ENCODE data around the gene ERMAP. TPM values are rescaled to one million over a fixed set of nuclear protein-coding genes. Genes with fewer than 3 reads are reported as not detected.

The ERMAP gene
- polyA plus RNA-seq, 2 donors: 5.1 to 5.8 TPM

DNA sequence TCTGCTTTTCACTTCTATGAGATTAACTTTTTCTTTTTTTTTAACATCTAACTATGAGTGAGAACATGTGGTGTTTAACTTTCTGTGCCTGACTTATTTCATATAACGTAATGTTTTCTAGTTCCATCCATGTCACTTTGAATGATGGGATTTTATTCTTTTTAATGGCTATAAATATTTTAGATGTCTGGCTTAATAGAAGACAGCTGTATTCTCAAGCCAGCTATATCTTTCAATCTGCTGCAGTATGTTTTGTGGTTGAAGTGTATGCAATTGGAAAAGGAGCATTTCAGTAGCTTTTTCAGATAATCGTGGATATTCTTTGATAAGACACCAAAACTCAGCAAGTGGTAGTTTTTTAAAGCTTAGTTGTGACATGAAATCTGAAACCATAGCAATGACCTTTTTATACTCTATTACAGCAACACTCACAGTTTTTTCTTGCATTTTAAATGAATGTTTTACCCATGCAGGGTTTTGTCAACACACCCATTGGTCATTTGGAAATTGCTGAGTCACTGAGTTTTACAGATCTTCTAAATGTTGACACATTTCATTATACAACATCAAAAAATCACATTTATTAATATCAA is 6.0 kb downstream of the ERMAP start:
- no peak overlapping the region for H3K27ac ChIP-seq (ENCODE audit: low read depth in 2 of 2, low read length in 1 of 2)
- 46 to 49% methylated on average over 2 of the region's 2 CpGs for WGBS, 2 donors
- no peaks in the 10 kb centered on the region for H3K4me1 ChIP-seq (ENCODE audit: control insufficient read depth in 2 of 2, insufficient read depth in 2 of 2, low read length in 1 of 2)
- no peaks in the 10 kb centered on the region for H3K27me3 ChIP-seq (ENCODE audit: control insufficient read depth in 1 of 2, insufficient read depth in 2 of 2, low read length in 2 of 2)
- no peaks in the 10 kb centered on the region for H3K9me3 ChIP-seq (ENCODE audit: control insufficient read depth in 2 of 2, insufficient read depth in 1 of 2, low read depth in 1 of 2, low read length in 1 of 2)
- H3K4me3 ChIP-seq (ENCODE audit: low read depth in 1 of 2, low read length in 2 of 2): no peak overlapping the region
- no peaks in the 10 kb centered on the region for H3K36me3 ChIP-seq (ENCODE audit: control insufficient read depth in 2 of 2, insufficient read depth in 2 of 2, low read length in 1 of 2)

GRCh38 chr1:42824481-42825035 is 7.6 kb downstream of the ERMAP start:
- Histone ChIP-seq H3K9me3 (ENCODE audit: control insufficient read depth in 2 of 2, insufficient read depth in 1 of 2, low read depth in 1 of 2, low read length in 1 of 2) (no peaks in the 10 kb centered on the region), H3K4me3 (ENCODE audit: low read depth in 1 of 2, low read length in 2 of 2) (no peak overlapping the region), H3K4me1 (ENCODE audit: control insufficient read depth in 2 of 2, insufficient read depth in 2 of 2, low read length in 1 of 2) (no peaks in the 10 kb centered on the region), H3K36me3 (ENCODE audit: control insufficient read depth in 2 of 2, insufficient read depth in 2 of 2, low read length in 1 of 2) (no peaks in the 10 kb centered on the region), H3K27me3 (ENCODE audit: control insufficient read depth in 1 of 2, insufficient read depth in 2 of 2, low read length in 2 of 2) (no peaks in the 10 kb centered on the region), H3K27ac (ENCODE audit: low read depth in 2 of 2, low read length in 1 of 2) (no peak overlapping the region)
- WGBS, 2 donors: 97% methylated on average over 4 of the region's 4 CpGs

DNA sequence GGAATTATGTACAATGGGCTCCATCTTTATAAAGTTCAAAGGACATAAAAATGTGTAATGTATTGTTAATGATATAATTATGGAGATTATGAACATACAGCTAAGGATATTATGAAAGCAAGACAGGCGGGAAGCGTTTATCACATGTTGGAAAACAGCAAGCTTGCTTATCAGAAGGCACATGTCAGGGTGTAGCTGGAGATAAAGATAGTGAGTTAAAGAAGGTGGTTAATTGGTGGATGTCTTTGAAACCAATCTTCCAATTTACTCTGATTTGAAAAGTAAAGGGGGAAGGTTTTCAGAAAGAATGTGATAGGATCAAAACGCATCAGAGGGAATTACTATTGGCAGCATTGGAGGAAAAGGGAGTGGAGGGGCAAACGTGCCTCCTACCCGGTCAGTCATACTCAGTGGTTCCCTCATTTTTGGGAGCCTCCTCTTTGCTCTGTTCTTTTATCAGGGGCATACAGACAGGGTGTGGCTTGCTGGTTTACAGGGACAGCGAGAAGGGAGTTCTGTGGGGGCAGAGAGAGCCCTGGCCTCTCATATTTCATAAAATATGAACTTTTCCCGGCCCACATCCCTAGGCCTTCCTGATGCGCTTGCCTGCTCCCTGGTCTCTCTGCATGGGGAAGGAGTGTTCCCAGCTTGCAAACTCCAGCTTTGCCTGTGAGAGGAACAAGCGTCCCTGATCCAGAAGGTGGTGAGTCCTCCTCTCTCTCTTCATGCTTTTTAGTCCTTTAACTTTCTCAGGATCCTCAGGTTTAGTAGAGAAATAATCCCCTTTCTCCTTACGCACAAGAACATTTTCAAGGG is 8.3 kb downstream of the ERMAP start:
- Histone ChIP-seq H3K27me3 (ENCODE audit: control insufficient read depth in 1 of 2, insufficient read depth in 2 of 2, low read length in 2 of 2) (no peaks in the 10 kb centered on the region), H3K9me3 (ENCODE audit: control insufficient read depth in 2 of 2, insufficient read depth in 1 of 2, low read depth in 1 of 2, low read length in 1 of 2) (no peaks in the 10 kb centered on the region), H3K36me3 (ENCODE audit: control insufficient read depth in 2 of 2, insufficient read depth in 2 of 2, low read length in 1 of 2) (peaks cover 0 to 1% of the 10 kb centered on the region in 2 donors), H3K27ac (ENCODE audit: low read depth in 2 of 2, low read length in 1 of 2) (no peak overlapping the region), H3K4me1 (ENCODE audit: control insufficient read depth in 2 of 2, insufficient read depth in 2 of 2, low read length in 1 of 2) (no peaks in the 10 kb centered on the region), H3K4me3 (ENCODE audit: low read depth in 1 of 2, low read length in 2 of 2) (no peak overlapping the region)
- 85 to 86% methylated on average over 10 of the region's 10 CpGs for WGBS, 2 donors

GRCh38 chr1:42830631-42831030 is 13.7 kb downstream of the ERMAP start:
- 88 to 92% methylated on average over 17 of the region's 17 CpGs for WGBS, 2 donors
- H3K36me3 ChIP-seq (ENCODE audit: control insufficient read depth in 2 of 2, insufficient read depth in 2 of 2, low read length in 1 of 2): peaks cover 0 to 7% of the 10 kb centered on the region in 2 donors
- H3K4me3 ChIP-seq (ENCODE audit: low read depth in 1 of 2, low read length in 2 of 2): no peak overlapping the region
- H3K27ac ChIP-seq (ENCODE audit: low read depth in 2 of 2, low read length in 1 of 2): no peak overlapping the region
- H3K4me1 ChIP-seq (ENCODE audit: control insufficient read depth in 2 of 2, insufficient read depth in 2 of 2, low read length in 1 of 2): no peaks in the 10 kb centered on the region
- no peaks in the 10 kb centered on the region for H3K9me3 ChIP-seq (ENCODE audit: control insufficient read depth in 2 of 2, insufficient read depth in 1 of 2, low read depth in 1 of 2, low read length in 1 of 2)
- H3K27me3 ChIP-seq (ENCODE audit: control insufficient read depth in 1 of 2, insufficient read depth in 2 of 2, low read length in 2 of 2): no peaks in the 10 kb centered on the region

DNA sequence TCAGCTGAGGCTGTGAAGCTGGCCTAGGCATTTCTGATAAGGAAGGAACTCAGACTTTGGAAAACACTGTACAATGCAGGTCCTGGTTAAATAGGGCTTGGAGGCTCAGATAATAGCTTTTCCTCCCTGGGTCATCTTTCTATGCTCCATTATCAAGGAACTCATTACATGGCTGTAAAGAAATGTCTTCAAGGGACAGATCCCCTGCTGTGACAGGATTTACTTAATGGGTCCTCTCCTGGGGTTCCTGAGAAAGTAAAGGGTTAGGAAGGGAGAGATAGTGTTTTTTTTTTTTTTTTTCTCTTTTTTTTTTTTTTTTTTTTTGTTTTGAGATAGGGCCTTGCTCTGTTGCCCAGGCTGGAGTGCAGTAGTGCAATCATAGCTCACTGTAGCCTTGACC is 14.4 kb downstream of the ERMAP start:
- Histone ChIP-seq H3K4me3 (ENCODE audit: low read depth in 1 of 2, low read length in 2 of 2) (no peak overlapping the region), H3K27me3 (ENCODE audit: control insufficient read depth in 1 of 2, insufficient read depth in 2 of 2, low read length in 2 of 2) (no peaks in the 10 kb centered on the region), H3K9me3 (ENCODE audit: control insufficient read depth in 2 of 2, insufficient read depth in 1 of 2, low read depth in 1 of 2, low read length in 1 of 2) (no peaks in the 10 kb centered on the region), H3K27ac (ENCODE audit: low read depth in 2 of 2, low read length in 1 of 2) (no peak overlapping the region), H3K36me3 (ENCODE audit: control insufficient read depth in 2 of 2, insufficient read depth in 2 of 2, low read length in 1 of 2) (peaks cover 0 to 7% of the 10 kb centered on the region in 2 donors), H3K4me1 (ENCODE audit: control insufficient read depth in 2 of 2, insufficient read depth in 2 of 2, low read length in 1 of 2) (no peaks in the 10 kb centered on the region)

DNA sequence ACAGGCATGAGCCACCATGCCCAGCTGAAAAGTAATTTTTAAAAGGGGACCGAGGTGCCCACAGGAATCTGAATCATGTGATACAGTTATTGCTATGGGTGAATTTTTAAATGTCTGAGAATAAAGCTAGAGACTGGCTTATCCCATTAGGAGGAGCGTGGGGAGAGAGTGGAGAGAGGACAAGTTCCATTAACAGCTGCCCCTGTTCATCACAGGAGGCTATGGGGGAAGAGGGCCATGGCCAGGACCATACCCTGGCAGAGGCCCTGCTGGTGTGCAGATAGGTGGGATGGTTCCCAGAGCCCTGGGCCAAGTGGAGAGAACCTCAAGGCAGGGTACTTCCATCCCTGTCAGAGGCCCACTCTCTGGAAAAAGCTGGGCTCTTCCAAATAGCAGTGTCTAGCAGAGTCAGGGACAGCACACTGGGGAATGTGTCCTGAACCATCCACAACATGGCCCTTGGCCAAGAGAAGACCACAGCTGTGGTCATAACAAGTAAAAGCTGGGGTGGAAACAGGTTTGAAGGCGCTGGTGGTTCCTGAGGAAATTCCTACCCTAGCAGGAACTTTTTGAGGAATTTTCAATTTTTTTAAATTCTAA is 15.8 kb downstream of the ERMAP start:
- Histone ChIP-seq H3K4me1 (ENCODE audit: control insufficient read depth in 2 of 2, insufficient read depth in 2 of 2, low read length in 1 of 2) (no peaks in the 10 kb centered on the region), H3K27ac (ENCODE audit: low read depth in 2 of 2, low read length in 1 of 2) (no peak overlapping the region), H3K27me3 (ENCODE audit: control insufficient read depth in 1 of 2, insufficient read depth in 2 of 2, low read length in 2 of 2) (no peaks in the 10 kb centered on the region), H3K9me3 (ENCODE audit: control insufficient read depth in 2 of 2, insufficient read depth in 1 of 2, low read depth in 1 of 2, low read length in 1 of 2) (no peaks in the 10 kb centered on the region), H3K4me3 (ENCODE audit: low read depth in 1 of 2, low read length in 2 of 2) (no peak overlapping the region), H3K36me3 (ENCODE audit: control insufficient read depth in 2 of 2, insufficient read depth in 2 of 2, low read length in 1 of 2) (peaks cover 0 to 7% of the 10 kb centered on the region in 2 donors)
- WGBS, 2 donors: 95 to 96% methylated on average over 3 of the region's 3 CpGs

DNA sequence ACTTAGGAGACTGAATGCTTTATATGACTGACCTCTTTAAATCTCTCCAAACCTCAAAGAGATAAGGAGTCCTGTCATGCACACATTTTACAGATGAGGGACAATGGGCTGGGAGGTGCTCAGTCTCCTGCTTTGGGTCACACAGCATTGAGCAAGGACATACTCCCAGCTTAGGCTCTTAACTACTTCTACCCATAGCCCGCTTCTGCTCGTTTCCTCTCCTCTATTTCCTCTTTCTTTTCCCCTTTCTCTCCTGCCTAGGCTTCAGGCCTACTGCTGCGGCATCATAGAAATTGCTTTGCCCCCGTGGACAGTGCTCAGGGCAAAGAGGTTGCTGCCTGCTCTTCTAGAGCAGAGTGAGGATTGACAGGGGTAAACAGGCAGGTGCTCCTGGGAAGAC is 17.1 kb downstream of the ERMAP start:
- Histone ChIP-seq H3K9me3 (ENCODE audit: control insufficient read depth in 2 of 2, insufficient read depth in 1 of 2, low read depth in 1 of 2, low read length in 1 of 2) (no peaks in the 10 kb centered on the region), H3K27ac (ENCODE audit: low read depth in 2 of 2, low read length in 1 of 2) (no peak overlapping the region), H3K4me3 (ENCODE audit: low read depth in 1 of 2, low read length in 2 of 2) (no peak overlapping the region), H3K36me3 (ENCODE audit: control insufficient read depth in 2 of 2, insufficient read depth in 2 of 2, low read length in 1 of 2) (peaks cover under 1 to 7% of the 10 kb centered on the region in 2 donors), H3K4me1 (ENCODE audit: control insufficient read depth in 2 of 2, insufficient read depth in 2 of 2, low read length in 1 of 2) (no peaks in the 10 kb centered on the region), H3K27me3 (ENCODE audit: control insufficient read depth in 1 of 2, insufficient read depth in 2 of 2, low read length in 2 of 2) (no peaks in the 10 kb centered on the region)
- 90% methylated on average over 4 of the region's 4 CpGs for WGBS, 2 donors

GRCh38 chr1:42834803-42835202 is 17.9 kb downstream of the ERMAP start:
- 93 to 95% methylated on average over 5 of the region's 5 CpGs for WGBS, 2 donors
- H3K27ac ChIP-seq (ENCODE audit: low read depth in 2 of 2, low read length in 1 of 2): no peak overlapping the region
- H3K4me3 ChIP-seq (ENCODE audit: low read depth in 1 of 2, low read length in 2 of 2): no peak overlapping the region
- H3K9me3 ChIP-seq (ENCODE audit: control insufficient read depth in 2 of 2, insufficient read depth in 1 of 2, low read depth in 1 of 2, low read length in 1 of 2): no peaks in the 10 kb centered on the region
- H3K36me3 ChIP-seq (ENCODE audit: control insufficient read depth in 2 of 2, insufficient read depth in 2 of 2, low read length in 1 of 2): peaks cover 2 to 7% of the 10 kb centered on the region in 2 donors
- no peaks in the 10 kb centered on the region for H3K4me1 ChIP-seq (ENCODE audit: control insufficient read depth in 2 of 2, insufficient read depth in 2 of 2, low read length in 1 of 2)
- no peaks in the 10 kb centered on the region for H3K27me3 ChIP-seq (ENCODE audit: control insufficient read depth in 1 of 2, insufficient read depth in 2 of 2, low read length in 2 of 2)

DNA sequence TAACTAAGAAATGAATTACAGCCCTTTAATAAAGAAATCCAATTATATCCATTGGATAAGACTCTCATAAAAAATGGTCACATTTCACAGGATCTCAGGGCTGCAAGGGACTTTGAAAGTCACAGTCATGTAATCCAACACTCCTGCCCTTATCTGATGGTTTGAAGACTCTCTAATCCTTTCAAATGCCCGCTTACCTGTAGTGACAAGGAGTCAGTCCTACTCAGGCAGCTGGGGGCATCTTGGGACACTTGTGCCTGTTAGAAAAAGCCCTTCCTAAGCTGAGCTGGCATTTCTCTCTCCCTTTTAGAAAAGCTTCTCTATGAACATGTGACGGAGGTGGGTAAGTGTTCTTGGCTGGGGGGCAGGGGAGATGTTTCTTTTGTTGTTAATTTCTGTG is 18.5 kb downstream of the ERMAP start:
- WGBS, 2 donors: 96 to 98% methylated on average over 2 of the region's 2 CpGs
- H3K36me3 ChIP-seq (ENCODE audit: control insufficient read depth in 2 of 2, insufficient read depth in 2 of 2, low read length in 1 of 2): peaks cover 2 to 5% of the 10 kb centered on the region in 2 donors

More for the DNA sequence above, 18.5 kb downstream of the ERMAP start:
- Histone ChIP-seq H3K27me3 (ENCODE audit: control insufficient read depth in 1 of 2, insufficient read depth in 2 of 2, low read length in 2 of 2) (no peaks in the 10 kb centered on the region), H3K4me3 (ENCODE audit: low read depth in 1 of 2, low read length in 2 of 2) (no peak overlapping the region), H3K4me1 (ENCODE audit: control insufficient read depth in 2 of 2, insufficient read depth in 2 of 2, low read length in 1 of 2) (no peaks in the 10 kb centered on the region), H3K27ac (ENCODE audit: low read depth in 2 of 2, low read length in 1 of 2) (no peak overlapping the region), H3K9me3 (ENCODE audit: control insufficient read depth in 2 of 2, insufficient read depth in 1 of 2, low read depth in 1 of 2, low read length in 1 of 2) (no peaks in the 10 kb centered on the region)

Measured in esophagus (tissue), 2 donors.